GM19023 (cell line): ENCODE measurements around the gene SLC4A2.

ENCODE experiments used
- ATAC-seq: cut with Tn5 transposase; IDR thresholded peaks from one replicate; pipeline ENCODE4 v1.9.1; 2021; ENCODE audit warnings: mild to moderate bottlenecking, moderate library complexity; ENCODE audit not compliant: unreplicated experiment

The SLC4A2 gene

GRCh38 chr7:151079199-151079910 lies 20.0 kb downstream of the SLC4A2 start:
- ATAC-seq: no peak

- peak; percentile 4 for ATAC-seq
Observed at GRCh38 chr7:151080067-151080521, 20.7 kb downstream of the SLC4A2 start.

- ATAC-seq: peak; percentile 78
Observed at GRCh38 chr7:151080522-151081169, 21.3 kb downstream of the SLC4A2 start, which contains the start of gene FASTK. Gene FASTK, minus strand, starts transcription at chr7:151080809. Its CDS starts 43 bp downstream, at chr7:151080766.

- no peak for ATAC-seq
Observed at GRCh38 chr7:151081170-151082101, 22.0 kb downstream of the SLC4A2 start.

GRCh38 chr7:151082141-151083070 lies 23.0 kb downstream of the SLC4A2 start:
- ATAC-seq: no peak

GRCh38 chr7:151083071-151083823 lies 23.9 kb downstream of the SLC4A2 start, which contains the start of gene TMUB1:
Gene TMUB1, minus strand, starts transcription at chr7:151083493. Its CDS starts 930 bp downstream, at chr7:151082563.
- peak; percentile 45 for ATAC-seq

- no peak for ATAC-seq
Observed at GRCh38 chr7:151083824-151084160, 24.4 kb downstream of the SLC4A2 start.

- no peak for ATAC-seq
Observed at GRCh38 chr7:151085329-151085690, 25.9 kb downstream of the SLC4A2 start.

- peak; percentile 43 for ATAC-seq
Observed at GRCh38 chr7:151085691-151086620, 26.6 kb downstream of the SLC4A2 start, which contains the start of gene AGAP3. Gene AGAP3, plus strand, starts transcription at chr7:151086475. Its CDS starts 267 bp downstream, at chr7:151086742.

- ATAC-seq: no peak
Observed at GRCh38 chr7:151086802-151087244, 27.4 kb downstream of the SLC4A2 start.

- peak; percentile 23 for ATAC-seq
Observed at GRCh38 chr7:151087245-151088018, 28.0 kb downstream of the SLC4A2 start.

GRCh38 chr7:151088019-151088855 lies 28.8 kb downstream of the SLC4A2 start:
- no peak for ATAC-seq

- no peak for ATAC-seq
Observed at GRCh38 chr7:151088856-151089699, 29.7 kb downstream of the SLC4A2 start.

- no peak for ATAC-seq
Observed at GRCh38 chr7:151089893-151090730, 30.7 kb downstream of the SLC4A2 start.

- no peak for ATAC-seq
Observed at GRCh38 chr7:151091003-151091402, 31.6 kb downstream of the SLC4A2 start.
